ENCODE data around the gene DBNL. TPM values are rescaled to one million over a fixed set of nuclear protein-coding genes. Genes with fewer than 3 reads are reported as not detected.
A peak's percentile ranks its signal among the peaks of the same experiment; 100 is the strongest.

DBNL gene
- total and polyA plus RNA-seq, 2 donors: 113 to 116 TPM

DNA sequence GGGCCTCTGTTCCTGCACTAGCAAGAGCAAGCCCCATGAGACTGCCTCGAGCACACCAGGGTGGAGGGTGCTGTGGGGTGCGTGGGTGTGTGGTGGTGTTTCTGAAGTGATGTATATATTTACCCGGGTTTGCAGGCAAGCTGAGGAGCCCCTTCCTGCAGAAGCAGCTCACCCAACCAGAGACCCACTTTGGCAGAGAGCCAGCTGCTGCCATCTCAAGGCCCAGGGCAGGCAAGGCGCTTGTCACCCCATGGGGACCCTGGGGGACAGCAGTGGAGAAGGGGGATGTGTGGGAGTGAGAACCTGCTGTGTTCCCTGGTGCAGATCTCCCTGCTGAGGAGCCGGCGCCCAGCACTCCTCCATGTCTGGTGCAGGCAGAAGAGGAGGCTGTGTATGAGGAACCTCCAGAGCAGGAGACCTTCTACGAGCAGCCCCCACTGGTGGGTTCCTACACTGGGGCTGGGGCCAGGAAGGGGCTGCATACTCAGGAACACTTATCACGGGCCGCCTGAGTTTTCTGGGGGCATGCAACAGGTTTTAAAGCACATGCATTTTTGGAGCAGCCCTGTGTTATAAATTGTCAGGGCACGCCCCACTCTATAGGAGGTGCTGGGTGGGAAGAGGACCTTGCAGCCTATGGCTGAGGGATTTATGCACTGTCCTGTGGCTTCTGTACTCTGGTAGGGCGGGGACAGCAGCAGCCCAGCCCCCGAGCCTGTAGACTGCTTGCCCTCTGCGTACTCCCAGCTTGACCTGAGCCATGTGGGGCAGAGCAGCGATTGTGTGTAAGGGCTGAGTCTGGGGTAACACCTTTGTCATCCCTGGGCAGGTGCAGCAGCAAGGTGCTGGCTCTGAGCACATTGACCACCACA lies 15.0 kb downstream of the DBNL start:
- Histone ChIP-seq H3K4me1 (ENCODE audit: control insufficient read depth in 2 of 2, insufficient read depth in 2 of 2, low read length in 2 of 2) (peaks cover 0 to 12% of the 10 kb centered on the region in 2 donors), H3K9me3 (ENCODE audit: control insufficient read depth in 2 of 2, insufficient read depth in 1 of 2, low read length in 1 of 2) (no peaks in the 10 kb centered on the region), H3K36me3 (ENCODE audit: control insufficient read depth in 2 of 2, insufficient read depth in 2 of 2, low read length in 1 of 2) (peaks cover 68 to 77% of the 10 kb centered on the region in 2 donors), H3K27ac (ENCODE audit: low read depth in 1 of 2, low read length in 1 of 2) (no peak overlapping the region), H3K27me3 (ENCODE audit: control insufficient read depth in 2 of 2, insufficient read depth in 1 of 2, low read length in 1 of 2) (peaks cover 0 to 11% of the 10 kb centered on the region in 2 donors), H3K4me3 (ENCODE audit: low read length in 2 of 2) (no peak overlapping the region)
- DNase-seq (ENCODE audit: low read depth in 6 of 9, low spot score in 9 of 9): peak in 1 of 9 donors; percentile 47
- WGBS: 90% methylated on average over 14 of the region's 14 CpGs

DNA sequence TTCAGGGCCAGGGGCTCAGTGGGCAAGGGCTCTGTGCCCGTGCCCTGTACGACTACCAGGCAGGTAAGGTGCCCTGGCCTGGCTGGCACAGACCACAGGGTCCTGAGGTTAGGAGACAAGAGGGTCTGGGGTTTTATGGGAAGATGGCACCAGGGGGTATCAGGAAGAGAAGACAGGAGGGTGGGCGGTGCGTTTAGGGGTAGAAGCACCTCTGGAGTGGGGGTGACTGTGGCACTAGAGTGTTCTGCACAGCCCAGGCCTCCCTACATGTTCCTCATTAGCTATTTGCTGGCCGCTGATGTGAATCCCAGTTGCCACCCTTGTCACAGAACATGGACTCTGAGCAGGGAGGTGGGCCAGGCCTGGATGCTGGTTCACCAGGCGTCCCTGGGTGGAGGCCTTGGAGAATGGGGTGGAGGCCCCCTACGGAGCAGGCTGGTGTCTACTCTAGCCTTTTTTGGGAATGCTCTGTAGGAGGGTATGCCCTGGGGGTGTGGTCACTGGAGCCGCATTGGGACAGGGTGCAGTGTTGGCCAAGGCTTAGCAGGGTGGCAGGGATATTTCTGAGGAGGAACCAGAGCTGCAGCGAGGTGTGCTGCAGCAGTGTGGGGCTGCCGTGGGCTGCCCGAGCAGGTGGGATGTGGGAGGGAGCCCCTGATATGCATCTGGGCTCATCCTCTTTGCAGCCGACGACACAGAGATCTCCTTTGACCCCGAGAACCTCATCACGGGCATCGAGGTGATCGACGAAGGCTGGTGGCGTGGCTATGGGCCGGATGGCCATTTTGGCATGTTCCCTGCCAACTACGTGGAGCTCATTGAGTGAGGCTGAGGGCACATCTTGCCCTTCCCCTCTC lies 15.8 kb downstream of the DBNL start:
- Histone ChIP-seq H3K9me3 (ENCODE audit: control insufficient read depth in 2 of 2, insufficient read depth in 1 of 2, low read length in 1 of 2) (no peaks in the 10 kb centered on the region), H3K4me1 (ENCODE audit: control insufficient read depth in 2 of 2, insufficient read depth in 2 of 2, low read length in 2 of 2) (peaks cover 2 to 18% of the 10 kb centered on the region in 2 donors), H3K27ac (ENCODE audit: low read depth in 1 of 2, low read length in 1 of 2) (no peak overlapping the region), H3K36me3 (ENCODE audit: control insufficient read depth in 2 of 2, insufficient read depth in 2 of 2, low read length in 1 of 2) (peaks cover 68 to 70% of the 10 kb centered on the region in 2 donors), H3K4me3 (ENCODE audit: low read length in 2 of 2) (no peak overlapping the region), H3K27me3 (ENCODE audit: control insufficient read depth in 2 of 2, insufficient read depth in 1 of 2, low read length in 1 of 2) (peaks cover 0 to 19% of the 10 kb centered on the region in 2 donors)
- 98% methylated on average over 21 of the region's 21 CpGs for WGBS
- DNase-seq (ENCODE audit: low read depth in 6 of 9, low spot score in 9 of 9): no peak

DNA sequence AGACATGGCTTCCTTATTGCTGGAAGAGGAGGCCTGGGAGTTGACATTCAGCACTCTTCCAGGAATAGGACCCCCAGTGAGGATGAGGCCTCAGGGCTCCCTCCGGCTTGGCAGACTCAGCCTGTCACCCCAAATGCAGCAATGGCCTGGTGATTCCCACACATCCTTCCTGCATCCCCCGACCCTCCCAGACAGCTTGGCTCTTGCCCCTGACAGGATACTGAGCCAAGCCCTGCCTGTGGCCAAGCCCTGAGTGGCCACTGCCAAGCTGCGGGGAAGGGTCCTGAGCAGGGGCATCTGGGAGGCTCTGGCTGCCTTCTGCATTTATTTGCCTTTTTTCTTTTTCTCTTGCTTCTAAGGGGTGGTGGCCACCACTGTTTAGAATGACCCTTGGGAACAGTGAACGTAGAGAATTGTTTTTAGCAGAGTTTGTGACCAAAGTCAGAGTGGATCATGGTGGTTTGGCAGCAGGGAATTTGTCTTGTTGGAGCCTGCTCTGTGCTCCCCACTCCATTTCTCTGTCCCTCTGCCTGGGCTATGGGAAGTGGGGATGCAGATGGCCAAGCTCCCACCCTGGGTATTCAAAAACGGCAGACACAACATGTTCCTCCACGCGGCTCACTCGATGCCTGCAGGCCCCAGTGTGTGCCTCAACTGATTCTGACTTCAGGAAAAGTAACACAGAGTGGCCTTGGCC lies 16.6 kb downstream of the DBNL start:
- Histone ChIP-seq H3K9me3 (ENCODE audit: control insufficient read depth in 2 of 2, insufficient read depth in 1 of 2, low read length in 1 of 2) (no peaks in the 10 kb centered on the region), H3K4me3 (ENCODE audit: low read length in 2 of 2) (no peak overlapping the region), H3K27me3 (ENCODE audit: control insufficient read depth in 2 of 2, insufficient read depth in 1 of 2, low read length in 1 of 2) (peaks cover 0 to 26% of the 10 kb centered on the region in 2 donors), H3K4me1 (ENCODE audit: control insufficient read depth in 2 of 2, insufficient read depth in 2 of 2, low read length in 2 of 2) (peaks cover 2 to 26% of the 10 kb centered on the region in 2 donors), H3K36me3 (ENCODE audit: control insufficient read depth in 2 of 2, insufficient read depth in 2 of 2, low read length in 1 of 2) (peaks cover 63 to 68% of the 10 kb centered on the region in 2 donors), H3K27ac (ENCODE audit: low read depth in 1 of 2, low read length in 1 of 2) (no peak overlapping the region)
- WGBS: 93% methylated on average over 8 of the region's 8 CpGs
- DNase-seq (ENCODE audit: low read depth in 6 of 9, low spot score in 9 of 9): no peak

DNA sequence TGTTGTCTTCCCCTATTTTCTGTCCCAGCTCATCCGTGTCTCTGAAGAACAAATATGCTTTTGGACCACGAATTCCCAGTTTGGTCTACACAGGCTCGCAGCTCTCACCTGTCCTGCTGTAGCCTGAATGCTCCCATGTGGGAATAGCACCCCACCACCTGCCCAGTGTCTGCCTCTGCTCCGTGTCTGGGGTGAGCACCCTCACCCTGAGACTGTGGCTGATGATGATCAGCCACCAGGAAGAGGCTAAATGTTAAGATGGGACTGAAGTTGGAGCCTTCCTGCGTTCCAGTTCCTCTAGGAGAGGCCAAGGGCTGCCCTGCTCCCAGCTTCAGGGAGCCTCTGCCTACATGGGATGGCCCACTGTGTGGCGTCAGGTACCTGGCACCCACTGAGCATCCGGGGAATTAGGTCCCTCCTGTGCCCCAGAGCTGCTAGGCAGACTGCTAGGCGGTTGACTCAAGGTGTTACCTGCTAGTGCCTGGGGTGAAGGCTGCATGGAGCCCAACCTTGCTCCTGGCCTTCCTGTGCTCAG lies 17.2 kb downstream of the DBNL start:
- Histone ChIP-seq H3K9me3 (ENCODE audit: control insufficient read depth in 2 of 2, insufficient read depth in 1 of 2, low read length in 1 of 2) (no peaks in the 10 kb centered on the region), H3K27ac (ENCODE audit: low read depth in 1 of 2, low read length in 1 of 2) (no peak overlapping the region), H3K36me3 (ENCODE audit: control insufficient read depth in 2 of 2, insufficient read depth in 2 of 2, low read length in 1 of 2) (peaks cover 57 to 62% of the 10 kb centered on the region in 2 donors), H3K27me3 (ENCODE audit: control insufficient read depth in 2 of 2, insufficient read depth in 1 of 2, low read length in 1 of 2) (peaks cover 0 to 26% of the 10 kb centered on the region in 2 donors), H3K4me1 (ENCODE audit: control insufficient read depth in 2 of 2, insufficient read depth in 2 of 2, low read length in 2 of 2) (peaks cover 5 to 32% of the 10 kb centered on the region in 2 donors), H3K4me3 (ENCODE audit: low read length in 2 of 2) (no peak overlapping the region)
- no peak for DNase-seq (ENCODE audit: low read depth in 6 of 9, low spot score in 9 of 9)
- WGBS: 90% methylated on average over 8 of the region's 8 CpGs

DNA sequence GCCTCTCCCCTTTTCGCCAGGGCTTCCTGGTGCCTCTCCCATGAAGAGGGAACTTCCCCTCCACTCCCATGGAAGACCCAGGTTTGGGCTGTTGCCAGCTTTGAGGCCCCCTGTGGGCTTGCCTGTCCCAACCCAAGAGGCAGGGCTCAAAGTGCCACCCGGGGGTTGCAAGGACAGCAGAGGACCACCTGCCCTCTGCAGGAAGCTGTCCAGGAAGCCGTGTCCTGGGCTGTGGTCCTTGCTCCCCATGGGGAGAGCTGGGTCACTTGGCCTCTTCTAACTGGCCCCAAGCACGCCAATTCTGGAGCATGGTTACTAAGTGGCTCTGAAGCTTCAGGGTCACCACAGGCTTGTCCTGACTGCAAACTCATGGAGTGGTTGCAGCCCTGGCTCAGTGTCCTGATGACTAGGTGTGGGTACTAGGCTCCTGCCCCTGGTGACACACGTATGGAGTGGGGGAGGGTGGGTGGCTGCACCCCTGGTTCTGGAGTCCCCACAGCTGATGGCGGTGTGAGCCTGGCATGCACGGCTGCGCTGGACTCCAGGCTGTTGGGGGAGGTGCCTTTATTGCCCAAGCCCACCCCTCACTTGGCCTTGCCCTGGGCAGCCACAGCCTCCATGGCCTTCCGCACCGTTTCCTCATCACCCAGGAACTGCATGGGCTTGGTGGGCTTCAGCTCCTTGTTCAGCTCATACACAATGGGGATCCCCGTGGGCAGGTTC lies 17.8 kb downstream of the DBNL start:
- Histone ChIP-seq H3K4me3 (ENCODE audit: low read length in 2 of 2) (no peak overlapping the region), H3K36me3 (ENCODE audit: control insufficient read depth in 2 of 2, insufficient read depth in 2 of 2, low read length in 1 of 2) (peaks cover 51 to 56% of the 10 kb centered on the region in 2 donors), H3K27ac (ENCODE audit: low read depth in 1 of 2, low read length in 1 of 2) (no peak overlapping the region), H3K4me1 (ENCODE audit: control insufficient read depth in 2 of 2, insufficient read depth in 2 of 2, low read length in 2 of 2) (peaks cover 5 to 37% of the 10 kb centered on the region in 2 donors), H3K27me3 (ENCODE audit: control insufficient read depth in 2 of 2, insufficient read depth in 1 of 2, low read length in 1 of 2) (peaks cover 0 to 26% of the 10 kb centered on the region in 2 donors), H3K9me3 (ENCODE audit: control insufficient read depth in 2 of 2, insufficient read depth in 1 of 2, low read length in 1 of 2) (no peaks in the 10 kb centered on the region)
- 91% methylated on average over 11 of the region's 11 CpGs for WGBS
- no peak for DNase-seq (ENCODE audit: low read depth in 6 of 9, low spot score in 9 of 9)

DNA sequence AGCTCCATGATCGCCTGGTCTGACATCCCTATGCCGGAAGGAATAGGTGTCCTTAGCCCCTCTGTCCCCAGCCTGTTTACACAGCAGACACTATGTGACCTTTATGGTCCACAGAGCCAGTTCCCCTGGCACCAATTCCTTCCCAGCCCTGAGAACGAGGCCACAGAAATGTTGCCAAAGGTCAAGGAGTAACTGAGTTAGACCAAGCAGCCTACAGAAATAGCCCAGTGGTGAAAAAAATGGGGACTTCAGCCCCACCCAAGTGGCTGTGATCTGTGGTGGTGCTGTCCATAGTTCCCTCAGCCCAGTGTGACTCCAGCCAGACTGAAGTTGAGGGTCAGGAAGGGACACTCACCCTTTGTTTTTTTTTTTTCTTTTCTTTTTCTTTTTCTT lies 18.4 kb downstream of the DBNL start:
- Histone ChIP-seq H3K4me3 (ENCODE audit: low read length in 2 of 2) (no peak overlapping the region), H3K27ac (ENCODE audit: low read depth in 1 of 2, low read length in 1 of 2) (no peak overlapping the region), H3K27me3 (ENCODE audit: control insufficient read depth in 2 of 2, insufficient read depth in 1 of 2, low read length in 1 of 2) (peaks cover 0 to 26% of the 10 kb centered on the region in 2 donors), H3K4me1 (ENCODE audit: control insufficient read depth in 2 of 2, insufficient read depth in 2 of 2, low read length in 2 of 2) (peaks cover 5 to 37% of the 10 kb centered on the region in 2 donors), H3K36me3 (ENCODE audit: control insufficient read depth in 2 of 2, insufficient read depth in 2 of 2, low read length in 1 of 2) (peaks cover 45 to 50% of the 10 kb centered on the region in 2 donors), H3K9me3 (ENCODE audit: control insufficient read depth in 2 of 2, insufficient read depth in 1 of 2, low read length in 1 of 2) (no peaks in the 10 kb centered on the region)
- no peak for DNase-seq (ENCODE audit: low read depth in 6 of 9, low spot score in 9 of 9)
- WGBS: 95% methylated on average over 3 of the region's 3 CpGs

DNA sequence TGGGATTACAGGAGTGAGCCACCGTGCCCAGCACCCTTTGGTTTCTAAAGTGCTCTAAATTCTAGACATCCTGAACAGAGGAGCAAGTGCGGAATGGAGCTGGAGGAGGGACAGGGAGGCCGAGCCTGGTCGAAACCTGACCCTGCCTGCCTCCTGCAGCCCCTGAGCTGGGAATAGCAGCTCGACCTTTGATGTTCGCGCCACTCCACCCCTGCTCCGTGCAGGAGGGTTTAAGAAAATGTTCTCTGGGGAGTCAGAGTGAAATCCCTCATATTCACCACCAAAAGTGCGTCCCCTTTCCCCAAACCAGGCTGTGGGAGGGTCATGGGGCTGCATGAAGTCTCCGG lies 19.0 kb downstream of the DBNL start:
- H3K27ac ChIP-seq (ENCODE audit: low read depth in 1 of 2, low read length in 1 of 2): no peak overlapping the region
- no peak for DNase-seq (ENCODE audit: low read depth in 6 of 9, low spot score in 9 of 9)
- WGBS: 93% methylated on average over 10 of the region's 10 CpGs
- peaks cover 39 to 44% of the 10 kb centered on the region in 2 donors for H3K36me3 ChIP-seq (ENCODE audit: control insufficient read depth in 2 of 2, insufficient read depth in 2 of 2, low read length in 1 of 2)
- peaks cover 5 to 37% of the 10 kb centered on the region in 2 donors for H3K4me1 ChIP-seq (ENCODE audit: control insufficient read depth in 2 of 2, insufficient read depth in 2 of 2, low read length in 2 of 2)
- no peak overlapping the region for H3K4me3 ChIP-seq (ENCODE audit: low read length in 2 of 2)
- no peaks in the 10 kb centered on the region for H3K9me3 ChIP-seq (ENCODE audit: control insufficient read depth in 2 of 2, insufficient read depth in 1 of 2, low read length in 1 of 2)
- peaks cover 0 to 26% of the 10 kb centered on the region in 2 donors for H3K27me3 ChIP-seq (ENCODE audit: control insufficient read depth in 2 of 2, insufficient read depth in 1 of 2, low read length in 1 of 2)

DNA sequence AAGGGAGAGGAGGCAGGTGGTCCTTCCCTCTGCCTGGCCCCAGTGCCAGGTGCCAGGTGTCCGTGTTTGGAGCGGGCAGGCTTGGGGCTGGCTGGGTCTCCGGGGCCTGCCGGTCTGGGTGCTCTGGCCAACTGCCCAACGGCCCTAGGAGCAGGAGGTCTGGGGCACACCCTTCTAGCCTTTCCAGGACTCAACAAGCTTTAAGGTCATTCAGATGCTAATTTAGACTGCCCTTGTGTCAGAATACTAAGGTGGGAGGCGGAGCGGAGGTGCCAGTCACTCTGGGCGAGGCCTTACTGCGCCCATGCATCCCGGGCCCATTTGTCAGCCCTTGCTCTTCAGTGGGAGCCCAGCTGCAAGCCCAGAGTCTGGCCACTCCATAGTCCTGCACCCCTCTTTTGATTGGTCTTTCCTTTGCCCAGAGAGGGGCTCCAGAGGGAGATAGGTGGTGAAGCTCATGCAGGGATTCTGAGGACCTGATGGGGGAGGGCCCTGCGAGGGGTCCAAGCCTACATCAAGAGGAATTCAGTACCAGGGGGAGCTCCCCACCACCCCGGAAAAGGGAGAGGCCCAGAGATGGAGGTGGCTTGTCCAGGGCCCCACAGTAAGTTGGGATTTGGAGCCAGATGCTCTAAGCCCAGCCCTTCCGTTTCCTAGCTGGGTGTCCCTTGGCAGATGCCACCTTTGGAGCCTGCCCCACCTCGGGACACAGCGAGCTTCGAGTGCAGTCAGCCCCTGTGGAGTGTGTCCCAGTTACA lies 19.6 kb downstream of the DBNL start:
- H3K9me3 ChIP-seq (ENCODE audit: control insufficient read depth in 2 of 2, insufficient read depth in 1 of 2, low read length in 1 of 2): no peaks in the 10 kb centered on the region
- peaks cover 0 to 26% of the 10 kb centered on the region in 2 donors for H3K27me3 ChIP-seq (ENCODE audit: control insufficient read depth in 2 of 2, insufficient read depth in 1 of 2, low read length in 1 of 2)
- peaks cover 33 to 38% of the 10 kb centered on the region in 2 donors for H3K36me3 ChIP-seq (ENCODE audit: control insufficient read depth in 2 of 2, insufficient read depth in 2 of 2, low read length in 1 of 2)
- no peak overlapping the region for H3K27ac ChIP-seq (ENCODE audit: low read depth in 1 of 2, low read length in 1 of 2)
- DNase-seq (ENCODE audit: low read depth in 6 of 9, low spot score in 9 of 9): no peak
- H3K4me3 ChIP-seq (ENCODE audit: low read length in 2 of 2): no peak overlapping the region
- 81% methylated on average over 16 of the region's 16 CpGs for WGBS
- H3K4me1 ChIP-seq (ENCODE audit: control insufficient read depth in 2 of 2, insufficient read depth in 2 of 2, low read length in 2 of 2): peaks cover 5 to 37% of the 10 kb centered on the region in 2 donors

All from thymus (tissue), 11 donors.